PC-3 (cell line): ENCODE results near the gene FAM135A.

Experiments used
- EZH2 ChIP-seq: fragments of 300-600 bp; sonication (generic); IDR thresholded peaks from one replicate; pipeline ENCODE4 v1.6.1; 2017; ENCODE audit warnings: antibody characterized with exemption, mild to moderate bottlenecking, low read length; ENCODE audit not compliant: unreplicated experiment
- TF ChIP-seq, protein P1 (sequence below): fragments of 300-600 bp; sonication (generic); conservative IDR thresholded peaks from 2 replicates; pipeline ENCODE4 v1.5.1; 2017; ENCODE audit warnings: antibody characterized with exemption, low read depth, mild to moderate bottlenecking, low read length

DNA sequence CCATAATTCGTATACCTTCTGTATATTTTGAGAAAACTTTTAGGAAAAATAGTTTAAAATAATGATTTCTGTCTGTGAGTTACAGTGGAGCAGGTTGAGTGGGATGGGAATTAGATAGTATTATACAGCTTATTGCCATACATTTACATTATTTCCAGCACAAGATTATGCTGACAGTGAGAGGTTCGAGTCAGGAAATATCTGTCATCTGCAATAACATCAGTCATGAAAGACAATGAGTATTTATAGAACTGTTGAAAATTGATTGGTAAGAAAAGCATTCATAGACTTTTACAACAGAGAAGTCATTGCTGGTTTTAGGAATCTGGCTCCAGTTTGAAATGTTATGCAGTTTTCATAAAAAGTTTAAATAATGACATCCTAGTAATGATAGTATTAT, 45.9 kb downstream of the FAM135A start:
- TF ChIP-seq, protein P1, sequence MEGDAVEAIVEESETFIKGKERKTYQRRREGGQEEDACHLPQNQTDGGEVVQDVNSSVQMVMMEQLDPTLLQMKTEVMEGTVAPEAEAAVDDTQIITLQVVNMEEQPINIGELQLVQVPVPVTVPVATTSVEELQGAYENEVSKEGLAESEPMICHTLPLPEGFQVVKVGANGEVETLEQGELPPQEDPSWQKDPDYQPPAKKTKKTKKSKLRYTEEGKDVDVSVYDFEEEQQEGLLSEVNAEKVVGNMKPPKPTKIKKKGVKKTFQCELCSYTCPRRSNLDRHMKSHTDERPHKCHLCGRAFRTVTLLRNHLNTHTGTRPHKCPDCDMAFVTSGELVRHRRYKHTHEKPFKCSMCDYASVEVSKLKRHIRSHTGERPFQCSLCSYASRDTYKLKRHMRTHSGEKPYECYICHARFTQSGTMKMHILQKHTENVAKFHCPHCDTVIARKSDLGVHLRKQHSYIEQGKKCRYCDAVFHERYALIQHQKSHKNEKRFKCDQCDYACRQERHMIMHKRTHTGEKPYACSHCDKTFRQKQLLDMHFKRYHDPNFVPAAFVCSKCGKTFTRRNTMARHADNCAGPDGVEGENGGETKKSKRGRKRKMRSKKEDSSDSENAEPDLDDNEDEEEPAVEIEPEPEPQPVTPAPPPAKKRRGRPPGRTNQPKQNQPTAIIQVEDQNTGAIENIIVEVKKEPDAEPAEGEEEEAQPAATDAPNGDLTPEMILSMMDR: no peak
- TF ChIP-seq EZH2: no peak
